Mesothelial cell of epicardium (in vitro differentiated cells): ENCODE data around the gene FLNA. TPM values are rescaled to one million over a fixed set of nuclear protein-coding genes. Genes with fewer than 3 reads are reported as not detected.

Experiments
- DNase-seq, 2 experiments: peaks; one replicate each; pipeline ENCODE4 v3.0.0; 2021; ENCODE audit warnings: low spot score in 2 of 2; ENCODE audit not compliant: unreplicated experiment in 2 of 2
- H3K27ac Mint-ChIP-seq: 2 replicates; pipeline ENCODE4 v1.8.0; 2021; ENCODE audit warnings: mixed read lengths
- H3K27me3 Mint-ChIP-seq: 2 replicates; pipeline ENCODE4 v1.8.0; 2021; ENCODE audit warnings: low read depth, mixed read lengths
- H3K36me3 Mint-ChIP-seq: 2 replicates; pipeline ENCODE4 v1.8.0; 2021; ENCODE audit warnings: mixed read lengths
- H3K4me1 Mint-ChIP-seq: 2 replicates; pipeline ENCODE4 v1.8.0; 2021; ENCODE audit warnings: mixed read lengths
- H3K4me3 Mint-ChIP-seq: 2 replicates; pipeline ENCODE4 v1.8.0; 2021; ENCODE audit warnings: mild to moderate bottlenecking, moderate library complexity, mixed read lengths
- H3K9me3 Mint-ChIP-seq: 2 replicates; pipeline ENCODE4 v1.8.0; 2021; ENCODE audit warnings: mixed read lengths
- total RNA-seq: library from RNA; stranded (reverse); gene quantifications from 3 replicates; pipeline ENCODE4 v1.2.1, GENCODE V29; 2021
- TF ChIP-seq, protein P1 (sequence below): fragments of 200-600 bp; sonication (generic); IDR thresholded peaks from one replicate; pipeline ENCODE4 v1.5.0; 2021; ENCODE audit warnings: antibody characterized with exemption; ENCODE audit not compliant: unreplicated experiment

FLNA gene
- total RNA-seq, 1 donor from 2014 or later: 1,412 TPM

GRCh38 chrX:154352466-154352865 lies 22.0 kb downstream of the FLNA start:
- H3K4me1 Mint-ChIP-seq: no peaks in the 10 kb centered on the region
- TF ChIP-seq, protein P1, sequence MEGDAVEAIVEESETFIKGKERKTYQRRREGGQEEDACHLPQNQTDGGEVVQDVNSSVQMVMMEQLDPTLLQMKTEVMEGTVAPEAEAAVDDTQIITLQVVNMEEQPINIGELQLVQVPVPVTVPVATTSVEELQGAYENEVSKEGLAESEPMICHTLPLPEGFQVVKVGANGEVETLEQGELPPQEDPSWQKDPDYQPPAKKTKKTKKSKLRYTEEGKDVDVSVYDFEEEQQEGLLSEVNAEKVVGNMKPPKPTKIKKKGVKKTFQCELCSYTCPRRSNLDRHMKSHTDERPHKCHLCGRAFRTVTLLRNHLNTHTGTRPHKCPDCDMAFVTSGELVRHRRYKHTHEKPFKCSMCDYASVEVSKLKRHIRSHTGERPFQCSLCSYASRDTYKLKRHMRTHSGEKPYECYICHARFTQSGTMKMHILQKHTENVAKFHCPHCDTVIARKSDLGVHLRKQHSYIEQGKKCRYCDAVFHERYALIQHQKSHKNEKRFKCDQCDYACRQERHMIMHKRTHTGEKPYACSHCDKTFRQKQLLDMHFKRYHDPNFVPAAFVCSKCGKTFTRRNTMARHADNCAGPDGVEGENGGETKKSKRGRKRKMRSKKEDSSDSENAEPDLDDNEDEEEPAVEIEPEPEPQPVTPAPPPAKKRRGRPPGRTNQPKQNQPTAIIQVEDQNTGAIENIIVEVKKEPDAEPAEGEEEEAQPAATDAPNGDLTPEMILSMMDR: no peak
- no peak overlapping the region for H3K4me3 Mint-ChIP-seq
- no peak overlapping the region for H3K27ac Mint-ChIP-seq
- DNase-seq: no peak
- H3K36me3 Mint-ChIP-seq: peaks cover 9% of the 10 kb centered on the region
- no peaks in the 10 kb centered on the region for H3K27me3 Mint-ChIP-seq
- H3K9me3 Mint-ChIP-seq: no peaks in the 10 kb centered on the region

GRCh38 chrX:154352012-154352401 lies 22.4 kb downstream of the FLNA start:
- H3K36me3 Mint-ChIP-seq: peaks cover 8% of the 10 kb centered on the region
- TF ChIP-seq, protein P1: no peak
- no peak for DNase-seq
- H3K4me3 Mint-ChIP-seq: no peak overlapping the region
- no peaks in the 10 kb centered on the region for H3K27me3 Mint-ChIP-seq
- H3K27ac Mint-ChIP-seq: no peak overlapping the region
- H3K9me3 Mint-ChIP-seq: no peaks in the 10 kb centered on the region
- no peaks in the 10 kb centered on the region for H3K4me1 Mint-ChIP-seq

- peaks cover 8% of the 10 kb centered on the region for H3K36me3 Mint-ChIP-seq
Measured at GRCh38 chrX:154351183-154352011, 23.0 kb downstream of the FLNA start.

DNA sequence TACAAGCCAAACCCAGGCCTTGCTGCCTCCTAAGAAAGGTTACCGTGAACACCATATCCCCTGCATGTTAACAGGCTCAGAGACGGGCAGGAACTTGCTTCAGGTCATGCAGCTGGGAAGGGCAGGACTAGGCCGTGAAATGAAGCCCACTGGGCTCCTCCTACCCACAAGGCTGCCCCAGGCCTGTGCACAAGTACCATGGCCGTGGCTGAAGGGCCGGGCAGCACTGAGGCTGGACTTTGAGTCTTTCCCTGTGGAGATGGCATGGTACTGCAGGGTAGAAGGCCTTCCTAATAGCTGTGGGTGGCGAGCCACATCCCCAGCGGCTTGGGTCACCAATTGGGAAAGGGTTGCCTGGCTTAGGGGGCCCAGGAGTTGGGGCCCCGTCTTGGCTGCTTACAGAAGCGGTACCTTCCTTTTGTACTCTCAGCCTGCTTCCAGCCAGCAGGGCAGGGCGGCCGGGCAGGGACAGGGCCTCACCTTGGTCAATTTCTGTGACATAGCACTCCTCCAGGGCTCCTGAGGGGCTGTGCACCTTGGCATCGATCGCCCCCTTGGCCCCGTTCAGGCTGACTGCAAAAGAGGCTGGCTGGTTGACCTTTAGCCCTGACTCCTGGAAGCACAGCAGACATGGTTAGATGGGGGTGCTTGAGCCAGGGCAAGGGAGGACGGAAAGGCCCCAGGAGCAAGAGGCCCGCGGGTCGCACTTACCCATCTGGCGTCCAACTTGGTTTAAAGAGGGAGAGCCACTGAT lies 23.8 kb downstream of the FLNA start:
- DNase-seq: no peak
- Mint-ChIP-seq H3K4me1 (no peaks in the 10 kb centered on the region), H3K27ac (no peak overlapping the region), H3K27me3 (no peaks in the 10 kb centered on the region), H3K36me3 (peaks cover 4% of the 10 kb centered on the region), H3K4me3 (no peak overlapping the region), H3K9me3 (no peaks in the 10 kb centered on the region)
- TF ChIP-seq, protein P1: no peak

More at GRCh38 chrX:154351183-154352011, 23.0 kb downstream of the FLNA start:
- DNase-seq: no peak
- Mint-ChIP-seq H3K9me3 (no peaks in the 10 kb centered on the region), H3K27me3 (no peaks in the 10 kb centered on the region), H3K4me1 (no peaks in the 10 kb centered on the region), H3K4me3 (no peak overlapping the region), H3K27ac (no peak overlapping the region)
- TF ChIP-seq, protein P1: no peak

DNA sequence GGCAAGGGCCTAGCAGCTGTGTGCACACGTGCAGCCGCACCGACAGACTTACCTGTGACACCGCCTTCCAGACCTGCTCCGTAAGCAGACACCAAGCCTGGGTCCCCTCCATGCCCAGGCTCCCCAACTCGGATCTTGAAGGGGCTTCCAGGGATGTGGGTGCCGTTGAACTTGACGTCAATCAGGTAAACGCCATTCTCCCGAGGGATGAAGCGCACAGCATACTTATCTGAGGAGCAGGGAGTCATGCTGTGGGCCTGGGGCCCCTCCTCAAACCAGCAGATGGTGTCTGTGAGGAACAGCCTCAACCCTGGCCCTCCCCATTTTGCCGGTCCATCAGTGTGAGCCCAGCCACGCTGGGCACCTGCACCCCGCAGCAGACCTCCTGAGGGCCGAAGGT lies 24.5 kb downstream of the FLNA start:
- Mint-ChIP-seq H3K4me3 (no peak overlapping the region), H3K36me3 (peaks cover 4% of the 10 kb centered on the region), H3K9me3 (no peaks in the 10 kb centered on the region), H3K27ac (no peak overlapping the region), H3K27me3 (no peaks in the 10 kb centered on the region), H3K4me1 (no peaks in the 10 kb centered on the region)
- TF ChIP-seq, protein P1: no peak
- DNase-seq: no peak
